ENCODE measurements around the gene ITSN1. TPM values are rescaled to one million over a fixed set of nuclear protein-coding genes. Genes with fewer than 3 reads are reported as not detected.
"Not testable (repeated sequence)": the region's sequence is repeated elsewhere in the genome, so short reads cannot be mapped to it uniquely, and the experiment has no call there.

Gene ITSN1
- total and polyA plus RNA-seq, 4 donors: 20.3 to 112 (median 40.2) TPM

DNA sequence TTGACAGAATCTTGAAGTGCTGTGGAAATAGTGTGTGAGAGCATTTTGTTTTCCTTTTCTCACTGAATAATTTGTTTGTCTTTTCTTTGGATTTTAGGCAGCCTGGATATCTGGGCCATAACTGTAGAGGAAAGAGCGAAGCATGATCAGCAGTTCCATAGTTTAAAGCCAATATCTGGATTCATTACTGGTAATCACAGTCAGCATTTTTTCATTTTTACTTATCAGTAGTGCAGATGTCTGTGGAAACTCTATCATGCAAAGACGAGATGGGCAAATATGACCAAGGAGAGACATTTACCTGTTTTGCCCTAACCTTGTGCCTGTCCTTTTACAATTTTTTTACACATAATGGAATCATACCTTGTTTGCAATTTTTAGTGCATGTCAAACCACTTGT, 78.8 kb downstream of the ITSN1 start:
- Histone ChIP-seq H3K9ac (ENCODE audit: low read depth in 1 of 2, low read length in 2 of 2) (no peak overlapping the region), H3K27ac (ENCODE audit: low read depth in 1 of 2, low read length in 2 of 2) (no peak overlapping the region), H3K36me3 (ENCODE audit: control insufficient read depth in 4 of 4, insufficient read depth in 3 of 4, low read depth in 1 of 4, low read length in 3 of 4) (peaks cover 0 to 19% (median 10%) of the 10 kb centered on the region in 4 donors), H3K4me1 (ENCODE audit: control insufficient read depth in 4 of 4, insufficient read depth in 4 of 4, low read length in 3 of 4) (peaks cover 0 to 13% (median 7%) of the 10 kb centered on the region in 4 donors), H3K9me3 (ENCODE audit: control insufficient read depth in 4 of 4, low read length in 3 of 4) (no peaks in the 10 kb centered on the region), H3K27me3 (ENCODE audit: control insufficient read depth in 4 of 4, insufficient read depth in 4 of 4, low read length in 3 of 4) (no peaks in the 10 kb centered on the region), H3K4me3 (ENCODE audit: low read depth in 1 of 3, low read length in 3 of 3) (no peak overlapping the region)
- TF ChIP-seq, protein P1, sequence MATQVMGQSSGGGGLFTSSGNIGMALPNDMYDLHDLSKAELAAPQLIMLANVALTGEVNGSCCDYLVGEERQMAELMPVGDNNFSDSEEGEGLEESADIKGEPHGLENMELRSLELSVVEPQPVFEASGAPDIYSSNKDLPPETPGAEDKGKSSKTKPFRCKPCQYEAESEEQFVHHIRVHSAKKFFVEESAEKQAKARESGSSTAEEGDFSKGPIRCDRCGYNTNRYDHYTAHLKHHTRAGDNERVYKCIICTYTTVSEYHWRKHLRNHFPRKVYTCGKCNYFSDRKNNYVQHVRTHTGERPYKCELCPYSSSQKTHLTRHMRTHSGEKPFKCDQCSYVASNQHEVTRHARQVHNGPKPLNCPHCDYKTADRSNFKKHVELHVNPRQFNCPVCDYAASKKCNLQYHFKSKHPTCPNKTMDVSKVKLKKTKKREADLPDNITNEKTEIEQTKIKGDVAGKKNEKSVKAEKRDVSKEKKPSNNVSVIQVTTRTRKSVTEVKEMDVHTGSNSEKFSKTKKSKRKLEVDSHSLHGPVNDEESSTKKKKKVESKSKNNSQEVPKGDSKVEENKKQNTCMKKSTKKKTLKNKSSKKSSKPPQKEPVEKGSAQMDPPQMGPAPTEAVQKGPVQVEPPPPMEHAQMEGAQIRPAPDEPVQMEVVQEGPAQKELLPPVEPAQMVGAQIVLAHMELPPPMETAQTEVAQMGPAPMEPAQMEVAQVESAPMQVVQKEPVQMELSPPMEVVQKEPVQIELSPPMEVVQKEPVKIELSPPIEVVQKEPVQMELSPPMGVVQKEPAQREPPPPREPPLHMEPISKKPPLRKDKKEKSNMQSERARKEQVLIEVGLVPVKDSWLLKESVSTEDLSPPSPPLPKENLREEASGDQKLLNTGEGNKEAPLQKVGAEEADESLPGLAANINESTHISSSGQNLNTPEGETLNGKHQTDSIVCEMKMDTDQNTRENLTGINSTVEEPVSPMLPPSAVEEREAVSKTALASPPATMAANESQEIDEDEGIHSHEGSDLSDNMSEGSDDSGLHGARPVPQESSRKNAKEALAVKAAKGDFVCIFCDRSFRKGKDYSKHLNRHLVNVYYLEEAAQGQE (IDR thresholded peaks at IDR 0.05): no peak
- TF ChIP-seq RAD21 (IDR thresholded peaks at IDR 0.05) (no peak), YY1 (IDR thresholded peaks at IDR 0.05) (no peak), EGR1 (IDR thresholded peaks at IDR 0.05; ENCODE audit: low read depth in 2 of 2) (no peak), HNF4A (conservative IDR thresholded peaks at IDR 0.05) (no peak), JUND (IDR thresholded peaks at IDR 0.05) (no peak), RXRA (IDR thresholded peaks at IDR 0.05) (no peak), NR2F2 (IDR thresholded peaks at IDR 0.05) (no peak)
- TF ChIP-seq, protein P2, sequence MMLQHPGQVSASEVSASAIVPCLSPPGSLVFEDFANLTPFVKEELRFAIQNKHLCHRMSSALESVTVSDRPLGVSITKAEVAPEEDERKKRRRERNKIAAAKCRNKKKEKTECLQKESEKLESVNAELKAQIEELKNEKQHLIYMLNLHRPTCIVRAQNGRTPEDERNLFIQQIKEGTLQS (IDR thresholded peaks at IDR 0.05): no peak
- DNase-seq (ENCODE audit: low spot score): no peak
- WGBS: 84% methylated on average over 2 of the region's 2 CpGs

DNA sequence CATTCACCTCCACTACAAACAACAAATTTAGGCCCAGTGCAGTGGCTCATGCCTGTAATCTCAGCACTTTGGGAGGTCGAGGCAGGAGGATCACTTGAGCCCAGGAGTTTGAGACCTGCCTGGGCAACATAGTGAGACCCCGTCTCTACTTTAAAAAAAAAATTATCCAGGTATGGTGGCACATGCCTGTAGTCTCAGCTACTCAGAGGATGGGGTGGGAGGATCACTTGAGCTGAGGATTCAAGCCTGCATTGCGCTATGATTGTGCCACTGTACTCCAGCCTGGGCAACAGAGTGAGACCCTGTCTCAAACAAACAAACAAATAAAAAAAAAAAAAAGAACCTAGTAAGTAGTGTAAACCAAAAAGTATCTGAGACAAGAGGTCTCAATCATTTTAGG, 86.8 kb downstream of the ITSN1 start:
- H3K4me3 ChIP-seq (ENCODE audit: low read depth in 1 of 3, low read length in 3 of 3); H3K36me3 ChIP-seq (ENCODE audit: control insufficient read depth in 4 of 4, insufficient read depth in 3 of 4, low read depth in 1 of 4, low read length in 3 of 4); H3K27ac ChIP-seq (ENCODE audit: low read depth in 1 of 2, low read length in 2 of 2); H3K9ac ChIP-seq (ENCODE audit: low read depth in 1 of 2, low read length in 2 of 2); H3K27me3 ChIP-seq (ENCODE audit: control insufficient read depth in 4 of 4, insufficient read depth in 4 of 4, low read length in 3 of 4); DNase-seq (ENCODE audit: low spot score); H3K4me1 ChIP-seq (ENCODE audit: control insufficient read depth in 4 of 4, insufficient read depth in 4 of 4, low read length in 3 of 4); H3K9me3 ChIP-seq (ENCODE audit: control insufficient read depth in 4 of 4, low read length in 3 of 4): not testable (repeated sequence)
- 96% methylated on average over 3 of the region's 3 CpGs for WGBS

GRCh38 chr21:33729641-33730040, 87.3 kb downstream of the ITSN1 start:
- no peaks in the 10 kb centered on the region for H3K27me3 ChIP-seq (ENCODE audit: control insufficient read depth in 4 of 4, insufficient read depth in 4 of 4, low read length in 3 of 4)
- H3K36me3 ChIP-seq (ENCODE audit: control insufficient read depth in 4 of 4, insufficient read depth in 3 of 4, low read depth in 1 of 4, low read length in 3 of 4): peaks cover 0 to 5% (median 1%) of the 10 kb centered on the region in 4 donors
- no peak for DNase-seq (ENCODE audit: low spot score)
- H3K9me3 ChIP-seq (ENCODE audit: control insufficient read depth in 4 of 4, low read length in 3 of 4): no peaks in the 10 kb centered on the region
- no peak overlapping the region for H3K9ac ChIP-seq (ENCODE audit: low read depth in 1 of 2, low read length in 2 of 2)
- WGBS: 72% methylated on average over 2 of the region's 2 CpGs
- no peak overlapping the region for H3K27ac ChIP-seq (ENCODE audit: low read depth in 1 of 2, low read length in 2 of 2)
- H3K4me3 ChIP-seq (ENCODE audit: low read depth in 1 of 3, low read length in 3 of 3): no peak overlapping the region
- peaks cover 0 to 3% (median under 1%) of the 10 kb centered on the region in 4 donors for H3K4me1 ChIP-seq (ENCODE audit: control insufficient read depth in 4 of 4, insufficient read depth in 4 of 4, low read length in 3 of 4)
- TF ChIP-seq, protein P3, sequence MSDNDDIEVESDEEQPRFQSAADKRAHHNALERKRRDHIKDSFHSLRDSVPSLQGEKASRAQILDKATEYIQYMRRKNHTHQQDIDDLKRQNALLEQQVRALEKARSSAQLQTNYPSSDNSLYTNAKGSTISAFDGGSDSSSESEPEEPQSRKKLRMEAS (IDR thresholded peaks at IDR 0.05): no peak
- TF ChIP-seq, protein P1 (IDR thresholded peaks at IDR 0.05): no peak
- TF ChIP-seq TAF1 (conservative IDR thresholded peaks at IDR 0.05) (no peak), RAD21 (IDR thresholded peaks at IDR 0.05) (no peak), YY1 (IDR thresholded peaks at IDR 0.05) (no peak), JUND (IDR thresholded peaks at IDR 0.05) (no peak), FOXA2 (IDR thresholded peaks at IDR 0.05) (no peak), SP1 (IDR thresholded peaks at IDR 0.05) (no peak), RXRA (IDR thresholded peaks at IDR 0.05) (no peak), FOXA1 (IDR thresholded peaks at IDR 0.05) (no peak), HNF4A (conservative IDR thresholded peaks at IDR 0.05) (no peak), NR2F2 (IDR thresholded peaks at IDR 0.05) (no peak), HNF4G (IDR thresholded peaks at IDR 0.05) (no peak), GABPA (IDR thresholded peaks at IDR 0.05 in 1 of 2, conservative IDR thresholded peaks at IDR 0.05 in 1 of 2) (no peak), EGR1 (IDR thresholded peaks at IDR 0.05; ENCODE audit: low read depth in 2 of 2) (no peak)
- TF ChIP-seq, protein P4, sequence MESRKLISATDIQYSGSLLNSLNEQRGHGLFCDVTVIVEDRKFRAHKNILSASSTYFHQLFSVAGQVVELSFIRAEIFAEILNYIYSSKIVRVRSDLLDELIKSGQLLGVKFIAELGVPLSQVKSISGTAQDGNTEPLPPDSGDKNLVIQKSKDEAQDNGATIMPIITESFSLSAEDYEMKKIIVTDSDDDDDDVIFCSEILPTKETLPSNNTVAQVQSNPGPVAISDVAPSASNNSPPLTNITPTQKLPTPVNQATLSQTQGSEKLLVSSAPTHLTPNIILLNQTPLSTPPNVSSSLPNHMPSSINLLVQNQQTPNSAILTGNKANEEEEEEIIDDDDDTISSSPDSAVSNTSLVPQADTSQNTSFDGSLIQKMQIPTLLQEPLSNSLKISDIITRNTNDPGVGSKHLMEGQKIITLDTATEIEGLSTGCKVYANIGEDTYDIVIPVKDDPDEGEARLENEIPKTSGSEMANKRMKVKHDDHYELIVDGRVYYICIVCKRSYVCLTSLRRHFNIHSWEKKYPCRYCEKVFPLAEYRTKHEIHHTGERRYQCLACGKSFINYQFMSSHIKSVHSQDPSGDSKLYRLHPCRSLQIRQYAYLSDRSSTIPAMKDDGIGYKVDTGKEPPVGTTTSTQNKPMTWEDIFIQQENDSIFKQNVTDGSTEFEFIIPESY (IDR thresholded peaks at IDR 0.05): no peak
- TF ChIP-seq, protein P2 (IDR thresholded peaks at IDR 0.05): no peak

All from liver (tissue), 9 donors.